GM18505 (cell line): ENCODE results near the gene PCDHGA4.
"Not testable (repeated sequence)": the region's sequence is repeated elsewhere in the genome, so short reads cannot be mapped to it uniquely, and the experiment has no call there.

Source experiments
- ATAC-seq: cut with Tn5 transposase; IDR thresholded peaks from one replicate; pipeline ENCODE4 v1.9.1; 2021; ENCODE audit not compliant: unreplicated experiment
- POLR2A ChIP-seq: IDR thresholded peaks from 4 replicates; pipeline ENCODE4 v1.6.1; 2011; ENCODE audit warnings: borderline replicate concordance; ENCODE audit not compliant: insufficient read depth, insufficient read length; ENCODE audit errors: extremely low read depth

PCDHGA4 gene

DNA sequence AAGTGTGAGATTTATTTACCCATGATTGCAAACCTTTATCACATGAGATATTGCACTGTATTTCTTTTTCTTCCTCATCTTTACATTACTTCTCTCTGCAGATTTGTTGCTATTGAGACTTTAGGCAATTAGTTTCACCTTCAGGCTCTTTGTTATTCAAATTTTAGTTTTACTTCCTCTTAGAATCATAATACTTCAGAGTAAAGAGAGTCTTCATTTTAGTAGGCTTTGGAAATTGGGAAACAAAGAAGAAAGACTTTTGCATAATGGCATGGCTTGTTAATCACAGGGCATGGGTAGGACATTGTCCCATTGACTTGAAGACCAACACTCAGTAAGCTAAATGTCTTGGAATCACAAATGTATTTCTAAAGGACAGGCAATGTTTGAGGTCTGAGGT, 7.9 kb downstream of the PCDHGA4 start:
- no peak for TF ChIP-seq POLR2A
- no peak for ATAC-seq

DNA sequence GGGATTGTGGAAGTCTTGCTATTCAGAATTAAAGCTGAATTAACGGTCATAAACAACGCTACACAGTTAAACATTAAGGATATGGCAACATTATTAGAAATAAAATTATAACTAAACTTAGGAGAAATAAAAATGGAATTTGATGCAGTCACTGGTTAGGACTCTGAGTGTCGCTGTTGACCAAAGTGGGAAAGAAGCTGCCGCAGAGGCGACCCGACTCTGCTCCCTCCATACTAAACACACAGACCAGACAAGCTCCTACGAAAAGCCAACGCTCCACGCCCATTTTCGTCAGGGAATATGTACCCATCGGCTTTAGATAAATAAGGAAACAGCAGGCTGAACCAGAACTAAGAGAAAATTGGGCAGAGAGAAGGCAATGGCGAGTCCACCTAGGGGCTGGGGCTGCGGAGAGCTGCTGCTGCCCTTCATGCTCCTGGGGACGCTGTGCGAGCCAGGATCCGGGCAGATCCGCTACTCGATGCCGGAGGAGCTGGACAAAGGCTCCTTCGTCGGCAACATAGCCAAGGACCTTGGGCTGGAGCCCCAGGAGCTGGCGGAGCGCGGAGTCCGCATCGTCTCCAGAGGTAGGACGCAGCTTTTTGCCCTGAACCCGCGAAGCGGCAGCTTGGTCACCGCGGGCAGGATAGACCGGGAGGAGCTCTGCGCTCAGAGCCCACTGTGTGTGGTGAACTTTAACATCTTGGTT, 9.3 kb downstream of the PCDHGA4 start, which contains the start of gene PCDHGA5:
TSS of gene PCDHGA5 (plus strand) at position 211 of the 709 bp plus-strand sequence. CDS start at position 380, 169 bp downstream.
- no peak for TF ChIP-seq POLR2A
- ATAC-seq, result no peak

DNA sequence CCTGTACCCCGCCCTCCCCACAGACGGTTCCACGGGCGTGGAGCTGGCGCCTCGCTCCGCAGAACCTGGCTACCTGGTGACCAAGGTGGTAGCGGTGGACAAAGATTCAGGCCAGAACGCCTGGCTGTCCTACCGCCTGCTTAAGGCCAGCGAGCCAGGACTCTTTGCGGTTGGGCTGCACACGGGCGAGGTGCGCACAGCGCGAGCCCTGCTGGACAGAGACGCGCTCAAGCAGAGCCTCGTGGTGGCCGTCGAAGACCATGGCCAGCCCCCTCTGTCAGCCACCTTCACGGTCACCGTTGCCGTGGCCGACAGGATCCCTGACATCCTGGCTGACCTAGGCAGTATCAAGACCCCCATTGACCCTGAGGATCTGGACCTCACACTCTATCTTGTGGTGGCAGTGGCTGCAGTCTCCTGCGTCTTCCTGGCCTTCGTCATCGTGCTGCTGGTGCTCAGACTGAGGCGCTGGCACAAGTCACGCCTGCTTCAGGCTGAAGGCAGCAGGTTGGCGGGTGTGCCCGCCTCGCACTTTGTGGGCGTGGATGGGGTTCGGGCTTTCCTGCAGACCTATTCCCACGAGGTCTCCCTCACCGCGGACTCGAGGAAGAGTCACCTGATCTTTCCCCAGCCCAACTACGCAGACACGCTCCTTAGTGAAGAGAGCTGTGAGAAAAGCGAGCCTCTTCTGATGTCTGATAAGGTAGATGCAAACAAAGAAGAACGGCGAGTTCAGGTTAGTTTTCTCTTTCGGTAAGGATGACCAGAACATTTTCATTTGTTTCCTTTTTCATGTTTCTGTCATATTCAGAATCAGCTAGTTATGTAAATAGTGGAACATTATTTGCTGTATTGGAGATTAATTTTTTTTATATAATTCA, 11.4 kb downstream of the PCDHGA4 start:
- ATAC-seq, result no peak
- TF ChIP-seq POLR2A, result no peak

DNA sequence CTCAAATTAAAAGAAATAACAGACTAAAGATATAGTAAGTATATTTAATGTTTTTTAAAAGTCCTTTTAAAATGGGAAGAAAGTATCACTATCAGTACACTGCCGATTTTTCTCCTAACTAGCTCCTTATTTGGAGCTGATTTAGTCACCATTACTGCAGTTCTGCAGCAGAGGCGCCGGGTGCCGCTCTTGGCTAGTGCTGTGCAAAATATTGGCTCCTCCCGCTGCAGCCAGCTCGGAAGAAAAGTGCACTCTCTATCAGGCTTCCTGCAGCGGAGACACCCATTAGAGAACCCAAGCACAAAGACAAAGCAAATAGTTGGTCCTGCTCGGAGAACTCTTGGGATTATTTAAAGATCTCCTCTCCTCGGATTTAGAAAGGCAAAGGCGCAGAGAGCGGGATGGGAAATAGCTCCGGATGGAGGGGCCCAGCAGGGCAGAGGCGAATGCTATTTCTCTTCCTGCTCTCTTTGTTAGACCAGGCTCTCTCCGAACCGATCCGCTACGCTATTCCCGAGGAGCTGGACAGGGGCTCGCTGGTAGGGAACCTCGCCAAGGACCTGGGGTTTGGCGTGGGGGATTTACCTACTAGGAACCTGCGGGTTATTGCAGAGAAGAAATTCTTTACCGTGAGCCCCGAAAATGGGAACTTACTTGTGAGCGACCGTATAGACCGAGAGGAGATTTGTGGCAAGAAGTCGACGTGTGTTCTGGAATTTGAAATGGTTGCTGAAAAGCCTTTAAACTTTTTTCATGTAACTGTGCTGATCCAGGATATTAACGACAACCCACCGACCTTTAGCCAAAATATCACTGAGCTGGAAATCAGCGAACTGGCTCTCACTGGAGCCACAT, 15.4 kb downstream of the PCDHGA4 start, which contains the start of gene PCDHGB3:
TSS of gene PCDHGB3 (plus strand) at position 249 of the 855 bp plus-strand sequence. CDS start at position 402, 153 bp downstream.
- ATAC-seq, result peak; percentile 62
- no peak for TF ChIP-seq POLR2A

DNA sequence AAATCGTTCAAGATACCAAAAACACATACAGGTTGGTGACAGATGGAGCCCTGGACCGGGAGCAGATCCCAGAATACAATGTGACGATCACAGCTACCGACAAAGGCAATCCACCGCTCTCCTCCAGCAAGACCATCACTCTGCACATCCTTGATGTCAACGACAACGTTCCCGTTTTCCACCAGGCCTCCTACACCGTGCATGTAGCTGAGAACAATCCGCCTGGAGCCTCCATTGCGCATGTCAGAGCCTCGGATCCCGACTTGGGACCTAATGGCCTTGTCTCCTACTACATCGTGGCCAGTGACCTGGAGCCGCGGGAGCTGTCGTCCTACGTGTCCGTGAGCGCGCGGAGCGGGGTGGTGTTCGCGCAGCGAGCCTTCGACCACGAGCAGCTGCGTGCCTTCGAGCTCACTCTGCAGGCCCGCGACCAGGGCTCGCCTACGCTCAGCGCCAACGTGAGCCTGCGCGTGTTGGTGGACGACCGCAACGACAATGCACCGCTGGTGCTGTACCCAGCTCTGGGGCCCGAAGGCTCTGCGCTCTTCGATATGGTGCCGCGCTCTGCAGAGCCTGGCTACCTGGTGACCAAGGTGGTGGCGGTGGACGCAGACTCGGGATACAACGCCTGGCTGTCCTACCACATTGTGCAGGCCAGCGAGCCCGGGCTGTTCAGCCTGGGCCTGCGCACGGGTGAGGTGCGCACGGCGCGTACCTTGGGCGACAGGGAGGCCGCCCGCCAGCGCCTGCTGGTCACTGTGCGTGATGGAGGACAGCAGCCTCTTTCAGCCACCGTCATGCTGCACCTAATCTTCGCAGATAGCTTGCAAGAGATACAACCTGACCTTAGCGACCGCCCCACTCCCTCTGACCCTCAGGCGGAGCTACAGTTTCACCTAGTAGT, 17.0 kb downstream of the PCDHGA4 start:
- no peak for ATAC-seq
- no peak for TF ChIP-seq POLR2A

DNA sequence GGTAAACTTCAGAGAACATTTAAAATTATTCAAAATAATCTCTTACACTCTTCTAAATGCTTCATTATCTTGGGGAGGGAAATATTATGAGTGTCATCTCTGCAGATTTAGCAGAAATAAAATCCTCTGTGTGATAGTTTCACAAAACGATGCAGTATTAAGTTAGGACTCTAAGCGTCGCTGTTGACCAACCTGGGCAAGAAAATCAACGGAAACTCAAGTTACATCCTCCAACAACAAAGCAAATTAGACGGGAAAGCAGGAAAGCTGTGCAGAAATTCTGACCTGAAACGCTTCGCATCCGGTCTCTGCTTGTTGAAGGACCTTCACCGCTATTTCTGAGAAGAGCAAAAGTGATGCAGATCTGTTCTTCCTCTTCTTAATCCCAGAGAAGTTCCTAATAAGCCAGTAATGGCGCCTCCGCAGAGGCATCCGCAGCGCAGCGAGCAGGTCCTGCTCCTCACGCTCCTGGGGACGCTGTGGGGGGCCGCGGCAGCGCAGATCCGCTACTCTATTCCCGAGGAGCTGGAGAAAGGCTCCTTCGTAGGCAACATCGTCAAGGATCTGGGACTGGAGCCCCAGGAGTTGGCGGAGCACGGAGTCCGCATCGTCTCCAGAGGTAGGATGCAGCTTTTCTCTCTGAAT, 19.0 kb downstream of the PCDHGA4 start, which contains the start of gene PCDHGA6:
TSS of gene PCDHGA6 (plus strand) at position 219 of the 645 bp plus-strand sequence. CDS start at position 412, 193 bp downstream.
- no peak for ATAC-seq

DNA sequence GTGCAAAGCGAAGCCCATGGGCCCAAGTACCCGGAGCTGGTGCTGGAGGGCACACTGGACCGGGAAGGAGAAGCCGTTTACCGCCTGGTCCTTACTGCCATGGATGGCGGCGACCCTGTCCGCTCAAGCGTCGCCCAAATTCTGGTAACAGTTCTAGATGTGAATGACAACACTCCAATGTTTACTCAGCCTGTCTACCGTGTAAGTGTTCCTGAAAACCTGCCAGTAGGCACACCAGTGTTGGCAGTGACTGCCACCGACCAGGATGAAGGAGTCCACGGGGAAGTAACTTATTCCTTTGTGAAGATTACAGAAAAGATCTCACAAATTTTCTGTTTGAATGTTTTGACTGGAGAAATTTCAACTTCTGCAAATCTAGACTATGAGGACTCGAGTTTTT, 19.8 kb downstream of the PCDHGA4 start:
- no peak for TF ChIP-seq POLR2A

More for the DNA sequence above, 19.0 kb downstream of the PCDHGA4 start, which contains the start of gene PCDHGA6:
- no peak for TF ChIP-seq POLR2A

DNA sequence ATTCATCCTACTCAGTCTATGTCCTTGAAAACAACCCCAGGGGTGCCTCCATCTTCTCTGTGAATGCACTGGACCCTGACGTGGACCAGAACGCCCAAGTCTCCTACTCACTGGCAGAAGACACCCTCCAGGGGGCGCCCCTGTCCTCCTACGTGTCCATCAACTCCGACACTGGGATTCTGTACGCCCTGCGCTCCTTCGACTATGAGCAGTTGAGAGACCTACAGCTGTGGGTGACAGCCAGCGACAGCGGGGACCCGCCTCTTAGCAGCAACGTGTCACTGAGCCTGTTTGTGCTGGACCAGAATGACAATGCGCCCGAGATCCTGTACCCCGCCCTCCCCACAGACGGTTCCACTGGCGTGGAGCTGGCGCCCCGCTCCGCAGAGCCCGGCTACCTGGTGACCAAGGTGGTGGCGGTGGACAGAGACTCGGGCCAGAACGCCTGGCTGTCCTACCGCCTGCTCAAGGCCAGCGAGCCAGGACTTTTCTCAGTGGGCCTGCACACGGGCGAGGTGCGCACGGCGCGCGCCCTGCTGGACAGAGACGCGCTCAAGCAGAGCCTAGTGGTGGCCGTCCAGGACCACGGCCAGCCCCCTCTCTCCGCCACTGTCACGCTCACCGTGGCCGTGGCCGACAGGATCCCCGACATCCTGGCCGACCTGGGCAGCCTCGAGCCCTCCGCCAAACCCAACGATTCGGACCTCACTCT, 20.8 kb downstream of the PCDHGA4 start:
- not testable (repeated sequence) for ATAC-seq

More for the DNA sequence above, 19.8 kb downstream of the PCDHGA4 start:
- no peak for ATAC-seq

DNA sequence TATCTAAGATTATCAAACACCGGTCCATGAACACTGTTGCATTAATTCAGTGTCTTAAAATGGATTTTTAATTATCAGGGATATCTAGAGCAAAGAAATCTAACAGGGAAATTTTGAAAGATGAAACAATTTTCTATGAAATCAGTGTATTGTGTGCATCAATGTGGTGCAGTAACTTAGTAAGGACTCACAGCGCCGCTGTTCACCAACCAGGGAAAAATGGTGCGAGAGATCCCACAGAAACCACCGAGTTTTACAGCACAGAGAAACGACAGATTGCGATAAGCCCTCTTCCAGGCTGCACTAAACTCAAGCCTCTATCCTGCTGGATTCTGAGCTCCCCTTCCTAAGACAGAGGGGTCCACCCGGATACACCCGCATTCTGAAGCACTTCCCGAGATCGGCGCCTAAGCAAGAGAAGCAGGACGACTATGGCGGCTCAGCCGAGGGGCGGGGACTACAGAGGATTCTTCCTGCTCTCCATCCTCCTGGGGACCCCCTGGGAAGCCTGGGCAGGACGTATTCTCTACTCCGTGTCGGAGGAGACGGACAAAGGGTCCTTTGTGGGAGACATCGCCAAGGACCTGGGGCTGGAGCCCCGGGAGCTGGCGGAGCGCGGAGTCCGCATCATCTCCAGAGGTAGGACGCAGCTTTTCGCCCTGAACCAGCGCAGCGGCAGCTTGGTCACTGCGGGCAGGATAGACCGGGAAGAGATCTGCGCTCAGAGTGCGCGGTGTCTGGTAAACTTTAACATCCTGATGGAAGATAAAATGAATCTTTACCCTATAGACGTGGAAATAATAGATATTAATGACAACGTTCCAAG, 27.9 kb downstream of the PCDHGA4 start, which contains the start of gene PCDHGA7:
TSS of gene PCDHGA7 (plus strand) at position 274 of the 826 bp plus-strand sequence. CDS start at position 432, 158 bp downstream.
- TF ChIP-seq POLR2A, result no peak

DNA sequence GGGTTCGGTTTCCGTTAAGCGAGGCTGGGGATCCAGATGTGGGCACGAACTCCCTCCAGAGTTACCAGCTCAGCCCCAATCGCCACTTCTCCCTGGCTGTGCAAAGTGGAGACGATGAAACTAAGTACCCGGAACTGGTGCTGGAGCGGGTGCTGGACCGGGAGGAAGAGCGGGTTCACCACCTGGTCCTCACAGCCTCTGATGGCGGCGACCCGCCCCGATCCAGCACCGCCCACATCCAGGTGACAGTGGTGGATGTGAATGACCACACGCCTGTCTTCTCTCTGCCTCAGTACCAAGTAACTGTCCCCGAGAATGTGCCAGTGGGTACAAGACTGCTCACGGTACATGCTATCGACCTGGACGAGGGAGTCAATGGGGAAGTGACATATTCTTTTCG, 28.5 kb downstream of the PCDHGA4 start:
- no peak for ATAC-seq
- no peak for TF ChIP-seq POLR2A

More for the DNA sequence above, 27.9 kb downstream of the PCDHGA4 start, which contains the start of gene PCDHGA7:
- ATAC-seq, result no peak
